CD4-positive, alpha-beta T cell treated with Interleukin-17A for 4 hours (primary cell): ENCODE measurements around the gene ZSCAN21.

ENCODE experiments used
- DNase-seq: peaks from one replicate; pipeline ENCODE4 v3.0.0-alpha.2; 2020; ENCODE audit warnings: mixed read lengths

ZSCAN21 gene

DNA sequence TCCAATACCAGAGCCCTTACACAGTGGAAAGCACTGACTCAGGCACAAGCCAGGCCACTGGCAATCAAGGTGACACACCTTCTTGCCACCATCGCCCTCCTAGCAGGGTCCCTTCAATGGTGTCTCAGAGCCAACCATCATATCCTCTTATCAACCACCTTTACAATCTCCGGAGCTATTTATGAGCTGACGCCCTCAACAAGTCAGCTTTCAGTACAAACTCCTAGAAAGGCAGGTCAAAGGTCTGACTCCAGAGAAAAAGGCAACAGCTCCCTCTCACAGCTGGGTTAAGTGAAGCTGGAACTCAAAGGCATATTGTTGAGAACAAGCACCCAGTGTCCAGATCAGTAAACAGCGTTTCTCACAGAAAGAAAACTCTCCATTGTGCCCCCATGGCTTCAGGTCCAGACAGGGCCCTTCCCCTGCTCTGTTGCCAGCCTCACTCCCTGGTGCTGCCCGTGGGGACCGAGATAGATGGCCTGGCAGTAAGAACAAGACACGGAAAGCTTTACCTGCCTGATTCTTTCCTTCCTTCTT, 29.5 kb downstream of the ZSCAN21 start:
- no peak for DNase-seq

DNA sequence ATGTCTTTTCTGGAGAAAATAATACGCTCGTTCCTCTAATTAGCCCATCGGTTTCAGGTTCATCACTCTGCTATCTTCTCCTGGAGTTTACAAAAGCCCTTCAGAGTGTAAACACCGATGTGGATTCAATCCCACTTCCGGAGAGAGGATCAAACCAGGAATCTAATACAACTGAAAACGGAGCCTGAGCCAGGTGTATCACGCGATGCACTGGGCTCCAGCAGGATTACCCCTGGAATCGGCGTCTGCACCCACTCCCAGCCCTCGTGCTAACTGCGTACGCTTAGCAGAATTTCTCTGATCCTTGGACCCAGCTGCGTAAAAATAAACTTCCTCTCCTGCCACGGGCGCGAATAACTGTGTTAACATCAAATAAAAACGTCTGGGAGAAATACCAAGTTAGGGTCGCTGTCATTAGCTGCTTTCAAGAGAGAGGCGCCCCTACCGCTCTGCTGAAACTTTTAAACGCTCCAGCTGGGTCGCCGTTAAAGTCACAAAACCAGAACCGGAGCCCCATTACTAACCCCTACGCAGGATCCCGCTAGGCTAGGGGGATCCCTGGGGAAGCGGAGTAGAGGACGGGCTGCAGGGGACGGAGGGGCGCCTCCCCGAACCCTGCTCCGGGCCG, 31.4 kb downstream of the ZSCAN21 start:
- no peak for DNase-seq

DNA sequence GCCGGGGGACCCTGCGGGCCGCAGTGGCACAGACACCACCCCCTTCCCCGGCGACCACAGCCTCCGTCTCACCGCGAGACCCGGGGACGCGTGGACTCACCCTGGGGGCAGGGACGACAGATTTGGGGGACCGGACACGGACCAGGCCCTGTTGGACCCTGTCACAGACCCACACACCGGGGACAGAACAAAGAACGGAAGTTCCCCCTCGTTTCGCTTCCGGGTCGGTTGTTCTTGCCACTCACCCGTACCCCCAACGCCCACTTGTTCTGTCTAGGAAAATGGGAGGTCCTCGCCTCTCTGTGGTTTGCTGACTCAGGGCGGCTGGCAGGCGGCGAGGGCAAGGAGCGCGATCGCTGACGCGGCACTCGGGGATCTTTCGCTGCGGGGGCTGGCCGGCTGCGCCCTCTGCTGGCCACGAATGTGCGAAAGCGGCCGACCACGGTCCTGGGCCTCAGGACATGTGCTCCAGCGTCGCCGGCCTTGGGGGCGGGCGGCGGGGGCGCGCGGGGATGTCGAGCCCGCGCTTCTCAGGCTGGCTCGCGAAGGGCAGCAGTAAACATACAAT, 32.0 kb downstream of the ZSCAN21 start, which contains the start of gene ZNF3:
TSS of gene ZNF3 (minus strand) at position 189 of the 568 bp plus-strand sequence. CDS start 4,366 bp downstream, outside the sequence.
- peak; percentile 96 for DNase-seq

DNA sequence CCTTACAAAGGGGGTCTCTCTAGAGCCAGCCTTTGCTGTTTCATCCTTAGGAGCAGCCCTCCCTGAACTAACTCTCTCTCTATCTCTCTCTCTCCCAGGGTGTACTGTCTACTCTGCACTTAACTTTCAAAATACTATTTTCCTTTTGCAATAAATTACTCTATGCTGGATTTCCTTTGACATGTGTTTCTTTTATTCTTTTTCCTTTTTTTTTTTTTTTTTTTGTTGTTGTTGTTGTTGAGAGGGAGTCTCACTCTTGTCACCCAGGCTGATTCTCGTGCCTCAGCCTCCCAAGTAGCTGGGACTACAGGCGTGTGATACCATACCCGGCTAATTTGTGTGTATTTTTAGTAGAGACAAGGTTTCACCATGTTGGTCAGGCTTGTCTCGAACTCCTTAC, 33.4 kb downstream of the ZSCAN21 start:
- no peak for DNase-seq

DNA sequence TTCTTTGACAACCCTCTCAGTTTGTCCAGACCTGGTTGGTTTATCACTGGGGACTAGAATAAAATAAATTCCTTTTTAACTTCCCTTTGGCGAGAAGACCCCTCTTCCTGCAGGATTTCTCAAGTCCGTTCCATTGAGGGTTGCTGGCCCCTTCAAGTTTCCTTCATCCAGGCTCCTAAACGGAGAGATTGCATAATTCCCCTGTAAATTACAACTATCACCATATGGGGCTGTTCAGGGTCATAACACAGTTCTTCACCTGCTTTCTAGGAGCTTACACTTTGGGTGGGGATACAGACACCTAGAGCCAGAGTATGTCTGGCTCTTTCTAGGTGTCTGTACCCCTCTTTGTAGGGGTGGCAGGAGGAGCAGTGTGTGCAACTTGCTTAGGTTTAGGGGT, 35.9 kb downstream of the ZSCAN21 start:
- DNase-seq = no peak

DNA sequence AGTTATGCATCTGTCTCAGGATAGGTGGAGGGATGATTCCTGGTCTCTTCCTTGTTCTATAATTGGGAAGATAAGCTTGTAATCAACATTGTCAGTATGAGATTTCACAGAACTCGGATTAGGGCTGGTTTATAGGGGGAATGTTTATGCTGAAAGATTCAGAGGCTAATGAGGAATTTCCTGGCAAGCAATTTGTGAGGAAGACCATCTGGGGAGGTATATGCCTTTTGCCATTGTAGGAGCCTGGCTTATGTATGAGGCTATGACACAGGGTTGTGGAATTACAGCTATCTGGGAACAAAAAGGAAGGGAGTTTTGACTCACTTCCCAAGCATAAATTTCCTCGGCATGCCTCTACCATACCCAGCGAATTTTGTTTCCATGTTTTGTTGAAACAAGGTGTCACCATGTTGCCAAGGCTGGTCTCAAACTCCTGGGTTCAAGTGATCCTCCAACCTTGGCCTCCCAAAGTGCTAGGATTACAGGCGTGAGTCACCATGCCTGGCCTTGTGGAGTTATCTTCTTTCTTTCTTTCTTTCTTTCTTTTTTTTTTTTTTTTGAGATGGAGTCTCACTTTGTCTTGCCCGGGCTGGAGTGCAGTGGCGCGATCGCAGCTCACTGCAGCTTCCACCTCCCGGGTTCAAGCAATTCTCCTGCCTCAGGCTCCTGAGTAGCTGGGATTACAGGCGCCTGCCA, 37.6 kb downstream of the ZSCAN21 start:
- no peak for DNase-seq

DNA sequence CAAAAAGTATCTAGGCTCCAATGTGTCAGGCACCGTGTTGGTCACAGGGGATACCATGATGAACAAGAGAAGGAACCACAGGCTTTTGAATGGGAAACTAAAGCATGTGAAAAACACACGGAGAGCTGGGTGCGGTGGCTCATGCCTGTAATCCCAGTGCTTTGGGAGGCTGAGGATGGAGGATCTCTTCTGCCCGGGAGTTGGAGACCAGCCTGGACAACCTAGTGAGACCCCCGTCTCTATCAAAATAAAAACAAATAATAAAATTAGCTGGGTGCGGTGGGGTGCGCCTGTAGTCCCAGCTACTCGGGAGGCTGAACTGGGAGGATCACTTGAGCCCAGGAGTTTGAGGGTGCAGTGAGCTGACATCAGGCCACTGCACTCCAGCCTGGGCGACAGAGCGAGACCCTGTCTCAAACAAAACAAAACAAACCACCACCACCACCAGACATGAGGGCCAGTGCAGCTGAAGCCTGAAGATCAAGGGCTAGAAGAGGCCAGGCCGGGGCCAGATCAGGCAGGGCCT, 38.6 kb downstream of the ZSCAN21 start:
- no peak for DNase-seq

DNA sequence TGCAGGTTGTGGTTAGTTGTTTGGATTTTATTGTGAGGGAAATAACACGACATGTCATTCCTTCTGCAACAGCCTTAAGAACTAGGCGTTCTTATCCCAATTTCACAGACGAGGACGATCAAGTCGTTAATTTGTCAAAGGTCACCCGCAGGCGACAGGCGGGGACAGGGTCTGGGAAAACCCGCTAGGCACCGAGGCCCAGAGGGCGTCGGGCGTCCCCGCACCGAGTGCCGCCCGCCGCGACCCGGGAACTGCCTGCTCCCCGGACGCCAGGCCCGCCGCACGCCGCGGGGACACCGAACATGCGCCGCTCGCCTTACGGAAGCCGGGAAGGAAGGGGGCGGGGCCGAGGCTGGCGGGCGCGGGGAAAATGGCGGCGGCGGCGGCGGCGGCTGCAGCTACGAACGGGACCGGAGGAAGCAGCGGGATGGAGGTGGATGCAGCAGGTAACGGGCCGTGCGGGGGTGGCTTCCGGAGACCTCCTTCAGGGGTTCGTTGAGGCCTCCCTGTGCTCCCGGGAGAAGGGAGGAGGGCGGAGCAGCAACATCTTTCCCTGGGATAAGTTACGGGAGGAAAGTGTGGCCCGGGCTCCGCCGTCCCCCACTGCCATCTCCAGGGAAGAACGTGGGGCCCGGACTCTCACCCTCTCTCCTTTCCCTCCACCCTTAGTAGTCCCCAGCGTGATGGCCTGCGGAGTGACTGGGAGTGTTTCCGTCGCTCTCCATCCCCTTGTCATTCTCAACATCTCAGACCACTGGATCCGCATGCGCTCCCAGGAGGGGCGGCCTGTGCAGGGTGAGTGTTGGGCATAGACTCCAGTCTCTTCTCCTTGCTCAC, 39.3 kb downstream of the ZSCAN21 start, which contains the start of gene COPS6:
TSS of gene COPS6 (plus strand) at position 349 of the 837 bp plus-strand sequence. CDS start at position 371, 22 bp downstream.
- DNase-seq = peak; percentile 91

DNA sequence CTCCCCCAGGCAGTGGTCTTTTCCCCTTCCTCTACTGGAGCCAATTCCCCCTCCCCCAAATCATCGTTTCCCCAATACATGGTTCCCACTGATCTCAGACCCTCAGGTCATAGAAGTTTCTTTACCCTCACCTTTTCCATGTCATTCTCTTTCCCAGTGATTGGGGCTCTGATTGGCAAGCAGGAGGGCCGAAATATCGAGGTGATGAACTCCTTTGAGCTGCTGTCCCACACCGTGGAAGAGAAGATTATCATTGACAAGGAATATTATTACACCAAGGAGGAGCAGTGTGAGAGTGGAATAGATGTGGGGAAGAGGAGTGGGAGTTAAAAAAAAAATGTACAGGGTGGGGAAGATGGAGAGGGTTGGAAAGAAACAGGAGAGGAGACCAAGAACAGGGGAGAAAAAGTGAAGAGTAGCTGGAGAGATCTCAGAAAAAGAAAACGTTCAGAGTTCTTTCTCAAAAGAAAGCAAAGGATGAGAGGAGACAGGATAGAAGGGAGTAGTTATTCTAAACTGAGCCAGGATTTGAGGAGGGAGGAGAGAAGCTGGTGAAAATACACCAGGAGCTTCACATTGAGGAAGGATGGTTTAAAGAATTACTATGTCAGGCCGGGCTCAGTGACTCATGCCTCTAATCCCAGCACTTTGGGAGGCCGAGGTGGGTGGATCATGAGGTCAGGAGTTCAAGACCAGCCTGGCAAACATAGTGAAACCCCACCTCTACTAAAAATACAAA, 40.1 kb downstream of the ZSCAN21 start:
- DNase-seq = no peak

DNA sequence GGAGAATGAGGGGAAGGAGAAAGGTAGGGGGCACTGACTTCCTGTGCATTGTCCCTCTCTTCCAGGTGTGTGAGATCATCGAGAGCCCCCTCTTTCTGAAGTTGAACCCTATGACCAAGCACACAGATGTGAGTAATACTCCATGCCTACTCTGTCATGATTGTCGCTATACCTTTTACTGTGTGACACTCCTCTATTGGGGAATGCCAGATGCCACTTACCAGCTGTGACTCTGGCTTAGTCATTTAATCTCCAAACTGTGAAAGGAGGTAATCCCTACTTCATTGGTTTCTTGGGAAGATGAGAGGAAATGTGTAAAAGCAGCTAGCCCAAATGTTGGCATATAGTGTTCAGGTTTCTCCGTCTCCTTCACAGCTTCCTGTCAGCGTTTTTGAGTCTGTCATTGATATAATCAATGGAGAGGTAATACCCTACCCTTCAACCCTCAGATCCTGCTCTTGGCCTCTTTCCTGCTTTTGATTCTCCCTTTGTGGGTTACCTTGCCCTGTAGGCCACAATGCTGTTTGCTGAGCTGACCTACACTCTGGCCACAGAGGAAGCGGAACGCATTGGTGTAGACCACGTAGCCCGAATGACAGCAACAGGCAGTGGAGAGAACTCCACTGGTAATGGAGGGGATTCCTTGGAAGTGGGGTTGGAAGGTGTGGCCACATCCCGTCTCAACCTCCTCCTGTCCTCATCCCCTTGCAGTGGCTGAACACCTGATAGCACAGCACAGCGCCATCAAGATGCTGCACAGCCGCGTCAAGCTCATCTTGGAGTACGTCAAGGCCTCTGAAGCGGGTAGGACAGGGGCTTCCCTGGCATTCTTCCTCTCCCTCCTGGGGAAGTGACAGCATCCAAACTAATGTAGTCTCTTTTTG, 41.2 kb downstream of the ZSCAN21 start:
- DNase-seq = no peak

DNA sequence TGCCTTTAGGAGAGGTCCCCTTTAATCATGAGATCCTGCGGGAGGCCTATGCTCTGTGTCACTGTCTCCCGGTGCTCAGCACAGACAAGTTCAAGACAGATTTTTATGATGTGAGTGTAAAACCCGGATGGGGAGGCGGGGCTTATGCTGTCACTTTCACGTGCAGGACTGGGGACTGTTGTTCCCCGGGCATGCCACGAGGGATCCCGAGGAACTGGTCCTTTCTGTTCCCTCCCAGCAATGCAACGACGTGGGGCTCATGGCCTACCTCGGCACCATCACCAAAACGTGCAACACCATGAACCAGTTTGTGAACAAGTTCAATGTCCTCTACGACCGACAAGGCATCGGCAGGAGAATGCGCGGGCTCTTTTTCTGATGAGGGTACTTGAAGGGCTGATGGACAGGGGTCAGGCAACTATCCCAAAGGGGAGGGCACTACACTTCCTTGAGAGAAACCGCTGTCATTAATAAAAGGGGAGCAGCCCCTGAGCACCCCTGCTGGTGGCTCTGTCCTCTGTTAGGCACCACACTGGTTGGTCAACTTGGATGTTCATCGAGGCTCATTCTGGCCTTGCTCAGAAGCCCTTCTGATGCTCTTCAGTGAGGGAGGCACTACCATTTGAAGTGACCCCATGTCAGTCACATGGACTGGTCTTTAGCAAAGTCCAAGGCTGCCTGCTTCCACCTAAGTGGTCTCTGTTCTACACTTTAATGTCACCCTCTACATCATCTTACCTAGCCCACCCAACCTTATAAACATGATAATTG, 42.0 kb downstream of the ZSCAN21 start:
- DNase-seq = no peak

DNA sequence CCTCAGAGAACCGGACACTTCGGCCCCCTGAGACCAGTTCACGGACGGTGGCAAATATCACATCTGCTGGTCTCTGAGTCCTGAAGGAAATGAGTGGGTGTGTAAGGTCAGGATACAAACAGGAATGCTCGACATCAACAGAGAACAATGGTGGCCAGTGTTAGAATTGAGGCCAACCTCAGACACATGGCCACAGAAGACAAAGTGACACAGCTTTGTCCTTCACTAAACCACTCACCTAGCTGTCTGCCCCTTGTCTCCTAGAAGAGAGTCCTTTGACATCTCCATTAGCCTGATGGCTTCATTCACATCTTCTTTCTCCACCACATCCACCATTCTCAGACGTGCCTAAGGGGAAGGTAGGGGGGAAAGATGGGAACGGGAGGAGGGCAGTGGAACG, 43.5 kb downstream of the ZSCAN21 start:
- no peak for DNase-seq

DNA sequence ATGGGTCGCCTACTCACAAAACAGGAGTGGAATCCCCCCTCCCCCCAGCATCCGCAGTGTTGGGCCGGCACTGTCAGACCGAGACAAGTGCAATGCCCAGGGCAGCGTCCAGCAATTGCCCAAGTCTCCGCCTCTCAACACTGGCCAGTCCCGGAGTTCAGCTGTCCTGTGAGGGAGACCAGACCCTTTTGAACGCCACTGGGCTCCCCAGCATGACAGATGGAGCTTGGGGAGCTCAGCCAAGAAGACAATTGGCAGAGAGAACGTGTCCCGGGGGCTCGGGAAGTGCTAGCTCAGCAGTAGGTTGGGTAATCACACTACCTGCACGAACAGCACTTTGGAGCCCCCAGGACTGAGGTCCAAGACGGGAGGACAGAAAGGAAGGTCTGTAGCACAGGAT, 43.9 kb downstream of the ZSCAN21 start:
- no peak for DNase-seq

DNA sequence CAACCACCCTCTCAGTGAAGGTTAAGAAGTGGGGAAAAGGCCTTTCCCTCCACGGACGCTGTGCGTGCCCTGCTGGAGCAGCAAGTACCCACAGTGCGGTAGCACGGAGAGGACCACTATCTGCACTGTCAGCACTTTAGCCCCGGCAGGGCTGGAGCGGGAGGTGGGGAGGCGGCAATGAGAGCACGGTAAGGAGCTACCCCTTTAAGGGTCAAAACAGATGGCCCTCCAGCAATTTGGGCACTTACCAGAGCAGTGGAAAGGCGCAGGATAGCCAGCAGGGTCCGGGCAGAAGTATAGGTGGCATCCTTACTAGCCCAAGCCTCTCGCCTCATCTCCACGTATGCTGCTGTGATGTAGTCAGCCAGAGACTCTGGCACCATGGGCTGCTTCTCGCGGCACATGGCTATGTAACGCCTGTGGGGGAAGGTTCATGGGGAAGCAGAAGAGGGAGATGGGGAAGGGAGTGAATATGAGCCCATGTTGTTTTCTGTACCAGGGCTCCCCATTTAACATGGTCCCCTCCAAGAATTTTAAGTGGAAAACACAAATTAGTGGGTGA, 44.4 kb downstream of the ZSCAN21 start:
- DNase-seq = no peak

DNA sequence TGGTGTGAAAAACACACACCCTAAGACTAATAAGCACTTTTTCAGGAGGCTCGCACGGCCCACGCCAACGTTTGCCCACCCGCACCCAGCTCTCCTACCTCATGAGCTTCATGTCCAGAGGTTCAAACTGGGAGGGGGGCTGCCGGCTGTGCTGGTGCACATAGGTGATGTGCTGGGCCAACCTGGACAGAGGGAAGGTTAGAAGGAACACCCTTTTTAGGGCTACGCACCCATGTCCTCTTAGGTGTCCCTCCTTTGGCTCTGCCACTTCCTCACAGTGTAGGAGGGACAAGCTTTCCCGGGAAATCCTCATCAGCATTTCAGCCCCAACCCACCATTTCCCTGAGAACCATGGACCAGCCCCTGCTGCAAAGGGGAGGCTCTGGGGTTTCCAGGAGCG, 45.7 kb downstream of the ZSCAN21 start:
- DNase-seq = no peak

DNA sequence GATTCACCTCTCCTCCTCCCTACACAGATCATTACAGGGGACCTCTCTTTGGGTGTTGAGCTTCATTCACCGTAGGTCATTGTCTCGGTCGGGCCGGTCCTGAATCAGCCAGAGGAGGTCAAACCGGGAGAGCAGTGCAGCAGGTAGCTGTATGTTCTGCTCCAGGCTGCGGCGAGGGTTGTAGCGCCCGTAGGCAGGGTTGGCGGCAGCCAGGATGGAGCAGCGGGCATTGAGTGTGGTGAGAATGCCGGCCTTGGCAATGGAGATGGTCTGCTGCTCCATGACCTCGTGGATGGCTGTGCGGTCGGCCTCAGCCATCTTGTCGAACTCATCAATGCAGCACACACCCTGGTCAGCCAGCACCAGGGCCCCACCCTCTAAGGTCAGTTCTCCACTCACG, 46.1 kb downstream of the ZSCAN21 start:
- DNase-seq = no peak

DNA sequence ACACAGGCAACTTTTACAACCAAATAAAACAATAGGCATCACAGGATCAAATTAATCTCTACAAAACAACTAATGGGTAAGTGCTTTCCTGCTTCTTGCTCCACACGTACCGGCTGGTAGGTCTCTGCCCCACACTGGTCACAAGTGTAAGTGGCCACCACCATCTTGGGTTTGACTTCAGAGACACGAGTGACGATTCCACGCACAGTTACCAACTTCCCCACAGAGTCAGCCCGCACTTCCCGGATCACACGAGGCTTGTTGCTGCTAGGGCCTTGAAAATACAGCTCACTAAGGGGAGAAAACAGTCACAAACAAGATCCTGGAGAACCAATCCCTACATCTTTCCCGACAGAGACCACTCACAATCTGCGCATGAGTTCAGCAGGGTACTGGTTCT, 49.3 kb downstream of the ZSCAN21 start:
- DNase-seq = no peak

DNA sequence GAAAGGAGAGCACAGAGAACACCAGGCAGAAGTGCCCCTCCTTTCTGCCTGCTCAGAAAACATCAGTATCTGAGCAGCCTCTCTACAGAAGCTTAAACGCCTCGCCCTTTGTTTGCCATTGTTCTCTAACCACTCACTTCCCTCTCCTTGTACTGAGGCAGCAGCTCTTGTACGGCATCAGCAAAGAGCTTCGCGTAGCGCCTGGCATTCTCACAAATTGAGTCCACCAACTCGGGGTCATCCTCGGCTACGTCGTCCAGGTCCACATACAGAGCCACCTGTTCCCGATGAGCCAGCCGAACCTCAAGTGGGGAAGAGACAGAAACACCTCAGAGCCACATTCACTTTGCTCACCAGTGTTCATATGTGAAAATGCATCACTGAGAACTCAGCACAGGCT, 49.9 kb downstream of the ZSCAN21 start:
- DNase-seq = no peak

DNA sequence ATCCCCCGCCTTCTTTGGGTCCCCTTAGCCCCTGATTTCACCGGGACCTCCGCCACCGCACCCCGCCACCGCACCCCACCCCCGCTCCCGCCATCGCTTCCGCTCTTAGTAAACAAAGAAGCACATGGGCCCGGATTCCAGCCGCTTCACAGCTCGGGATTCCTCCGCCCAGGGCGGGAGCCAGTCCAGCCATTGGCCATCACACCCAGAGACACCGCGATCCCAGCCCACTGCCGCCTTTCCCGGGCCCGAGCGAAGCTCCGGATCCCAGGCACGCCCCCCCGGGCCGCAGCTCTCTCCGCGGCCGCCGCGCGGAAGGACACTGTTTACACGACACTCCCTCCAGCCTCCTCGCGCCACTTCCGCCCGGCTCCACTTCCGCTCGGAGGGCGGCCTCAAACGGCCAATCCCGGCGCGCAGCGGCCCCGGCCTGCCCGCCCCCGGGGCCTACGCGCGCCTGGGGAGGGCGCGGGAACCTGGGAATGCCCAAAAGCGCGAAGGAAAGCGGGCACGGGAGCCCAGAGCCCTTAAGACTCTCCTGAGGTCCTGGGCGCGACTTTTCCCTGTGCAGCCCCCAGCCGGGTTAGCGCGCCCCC, 50.9 kb downstream of the ZSCAN21 start:
- peak; percentile 87 for DNase-seq
